ENCODE data around the gene MCTP1. TPM values are rescaled to one million over a fixed set of nuclear protein-coding genes. Genes with fewer than 3 reads are reported as not detected.

Gene MCTP1
- total RNA-seq, 1 experiment from 2014 or later = 2.5 TPM

- no peak overlapping the region for H2BK120ac ChIP-seq (ENCODE audit: low read depth, low read length, poor library complexity, severe bottlenecking)
- TF ChIP-seq CTCF (conservative IDR thresholded peaks at IDR 0.05) = no peak
- H2AK5ac ChIP-seq (ENCODE audit: insufficient read length, low read length) = no peak overlapping the region
- H3K4me3 Mint-ChIP-seq = no peak overlapping the region
- no peak overlapping the region for H3K56ac ChIP-seq (ENCODE audit: insufficient read length, low read depth, low read length)
- no peaks in the 10 kb centered on the region for H3K27me3 ChIP-seq (ENCODE audit: insufficient read depth, low read length)
- no peak overlapping the region for H3K23ac ChIP-seq (ENCODE audit: insufficient read length, low read depth, low read length)
- no peak overlapping the region for H3T11ph ChIP-seq (ENCODE audit: low read length)
- no peak overlapping the region for H3K14ac ChIP-seq (ENCODE audit: insufficient read depth, low read length)
- H4K8ac ChIP-seq (replicated peaks; ENCODE audit: insufficient read length, low read depth, low read length) = no peak overlapping the region
- no peak overlapping the region for H2BK12ac ChIP-seq (ENCODE audit: insufficient read length, low read depth, low read length)
- H3K27me3 Mint-ChIP-seq (ENCODE audit: low read depth) = no peaks in the 10 kb centered on the region
- H4K20me1 ChIP-seq (ENCODE audit: control insufficient read depth, insufficient read depth, insufficient read length) = no peaks in the 10 kb centered on the region
- DNase-seq = no peak
- H2BK15ac ChIP-seq (ENCODE audit: low read depth, low read length) = no peak overlapping the region
- no peak overlapping the region for H3K9ac ChIP-seq (ENCODE audit: extremely low read depth, insufficient read length, low read length)
- H3K4me1 ChIP-seq (ENCODE audit: insufficient read depth, low read length) = no peaks in the 10 kb centered on the region
- no peaks in the 10 kb centered on the region for H3K79me1 ChIP-seq (ENCODE audit: insufficient read depth, low read depth, low read length, poor library complexity, severe bottlenecking)
- H3K23me2 ChIP-seq (ENCODE audit: insufficient read length, low read depth, low read length, poor library complexity, severe bottlenecking) = no peaks in the 10 kb centered on the region
- H3K4me1 Mint-ChIP-seq = peaks cover 4 to 5% of the 10 kb centered on the region in 2 experiments; a peak in 2 of 4 replicates
- WGBS (ENCODE audit: extremely low coverage, insufficient read length, low lambda C conversion rate) = no CpG with 5 or more reads among the region's 1 CpG
- peaks cover under 1 to 1% (median under 1%) of the 10 kb centered on the region in 3 experiments; a peak in 5 of 7 replicates for H3K36me3 Mint-ChIP-seq (ENCODE audit: insufficient read depth in 1 of 3, low read depth in 3 of 3)
- H3K27ac ChIP-seq (ENCODE audit: insufficient read length, low read depth, low read length) = no peak overlapping the region
- no peak overlapping the region for H2BK5ac ChIP-seq (ENCODE audit: insufficient read length, low read length)
- H2AFZ ChIP-seq (ENCODE audit: low read length) = no peak overlapping the region
- no peak overlapping the region for H4K5ac ChIP-seq (ENCODE audit: insufficient read length, low read depth, low read length)
- no peak overlapping the region for H2BK20ac ChIP-seq (ENCODE audit: low read depth, low read length, poor library complexity, severe bottlenecking)
- no peak overlapping the region for H3K4ac ChIP-seq (ENCODE audit: low read depth, low read length)
- no peak overlapping the region for H3K27ac Mint-ChIP-seq
- H3K9me3 ChIP-seq (ENCODE audit: control insufficient read depth, low read depth, low read length) = no peaks in the 10 kb centered on the region
- no peaks in the 10 kb centered on the region for H3K79me2 ChIP-seq (ENCODE audit: insufficient read depth, low read length)
- H3K9me3 Mint-ChIP-seq = 0 out of 5 replicates have a peak, but pooled peaks cover 0 to under 1% of the 10 kb centered on the region in 2 experiments
- no peak overlapping the region for H4K91ac ChIP-seq (ENCODE audit: insufficient read length, low read depth, low read length)
- H3K18ac ChIP-seq (ENCODE audit: insufficient read length, low read depth, low read length) = no peak overlapping the region
- H3K4me2 ChIP-seq (ENCODE audit: insufficient read depth, insufficient read length, low read length) = no peak overlapping the region
These were observed 218.8 kb downstream of the MCTP1 start for GRCh38 chr5:95066048-95066447.

All from H9 (cell line).